Fibroblast of skin of right quadriceps (primary cell): Measurements from ENCODE around the gene EP300.
A peak's percentile ranks its signal among the peaks of the same experiment; 100 is the strongest.
"Not testable (repeated sequence)": the region's sequence is repeated elsewhere in the genome, so short reads cannot be mapped to it uniquely, and the experiment has no call there.

ENCODE experiments used
- DNase-seq: peaks from one replicate; pipeline ENCODE4 v3.0.0-alpha.2; 2013

Gene EP300

DNA sequence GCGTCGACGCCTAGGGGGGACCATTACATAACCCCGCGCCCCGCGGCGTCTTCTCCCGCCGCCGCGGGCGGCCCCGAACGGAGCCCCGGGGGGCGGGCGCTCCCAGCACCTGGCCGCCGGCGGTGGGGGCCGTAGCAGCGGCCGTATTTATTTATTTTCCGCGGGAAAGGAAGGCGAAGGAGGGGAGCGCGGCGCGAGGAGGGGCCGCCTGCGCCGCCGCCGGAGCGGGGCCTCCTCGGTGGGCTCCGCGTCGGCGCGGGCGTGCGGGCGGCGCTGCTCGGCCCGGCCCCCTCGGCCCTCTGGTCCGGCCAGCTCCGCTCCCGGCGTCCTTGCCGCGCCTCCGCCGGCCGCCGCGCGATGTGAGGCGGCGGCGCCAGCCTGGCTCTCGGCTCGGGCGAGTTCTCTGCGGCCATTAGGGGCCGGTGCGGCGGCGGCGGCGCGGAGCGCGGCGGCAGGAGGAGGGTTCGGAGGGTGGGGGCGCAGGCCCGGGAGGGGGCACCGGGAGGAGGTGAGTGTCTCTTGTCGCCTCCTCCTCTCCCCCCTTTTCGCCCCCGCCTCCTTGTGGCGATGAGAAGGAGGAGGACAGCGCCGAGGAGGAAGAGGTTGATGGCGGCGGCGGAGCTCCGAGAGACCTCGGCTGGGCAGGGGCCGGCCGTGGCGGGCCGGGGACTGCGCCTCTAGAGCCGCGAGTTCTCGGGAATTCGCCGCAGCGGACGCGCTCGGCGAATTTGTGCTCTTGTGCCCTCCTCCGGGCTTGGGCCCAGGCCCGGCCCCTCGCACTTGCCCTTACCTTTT, at the start of gene EP300:
EP300 (plus strand) TSS at position 570 of the 795 bp plus-strand sequence. CDS start 413 bp downstream, outside the sequence.
- peak; percentile 84 for DNase-seq

DNA sequence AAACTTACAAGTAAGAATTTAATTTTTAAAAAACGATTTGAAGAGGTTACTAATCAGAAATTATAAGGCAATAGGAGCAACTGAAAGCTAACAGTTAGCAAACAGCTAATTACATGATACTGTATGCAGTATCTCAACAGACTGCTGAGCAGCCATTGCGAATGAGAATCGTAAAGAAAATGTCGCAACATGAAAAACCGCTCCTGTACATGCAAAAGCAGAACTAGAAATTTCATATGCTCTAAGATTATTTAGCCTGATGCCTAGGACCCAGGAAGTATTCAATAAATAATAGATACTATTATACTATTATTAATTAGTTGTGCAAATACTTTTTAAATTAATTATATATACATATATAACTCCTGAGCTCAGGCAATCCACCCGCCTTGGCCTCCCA, 48.7 kb upstream of the EP300 start:
- no peak for DNase-seq

DNA sequence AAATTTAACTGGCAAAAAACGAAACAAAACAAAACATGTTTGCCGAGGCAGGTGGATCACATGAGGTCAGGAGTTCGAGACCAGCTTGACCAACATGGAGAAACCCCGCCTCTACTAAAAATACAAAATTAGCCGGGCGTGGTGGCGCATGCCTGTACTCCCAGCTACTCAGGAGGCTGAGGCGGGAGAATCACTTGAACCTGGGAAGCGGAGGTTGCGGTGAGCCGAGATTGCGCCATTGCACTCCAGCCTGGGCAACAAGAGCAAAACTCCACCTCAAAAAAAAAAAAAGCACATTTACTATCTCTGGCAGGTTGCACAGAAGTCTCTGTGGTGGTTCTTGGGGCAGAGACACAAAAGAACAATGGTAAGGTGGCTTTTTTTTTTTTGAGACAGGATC, 46.8 kb upstream of the EP300 start:
- DNase-seq = not testable (repeated sequence)

DNA sequence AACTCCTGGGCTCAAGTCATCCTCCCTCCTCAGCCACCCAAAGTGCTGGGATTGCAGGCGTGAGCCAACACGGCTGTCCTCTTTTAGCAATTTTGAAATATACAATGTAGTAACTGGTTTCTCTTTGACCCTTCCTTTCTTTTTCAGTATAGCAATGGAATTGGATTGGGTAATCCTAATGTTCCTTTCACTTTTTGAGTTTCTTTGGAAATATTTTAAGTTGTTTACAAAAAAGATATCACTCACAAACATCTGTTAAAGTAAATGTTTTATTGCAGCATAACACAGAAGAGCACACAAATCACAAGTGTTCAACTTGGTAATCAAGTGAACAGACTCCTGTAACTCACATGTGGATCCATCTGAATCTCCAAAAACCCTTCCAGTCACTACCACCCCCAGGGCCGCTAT, 44.6 kb upstream of the EP300 start:
- no peak for DNase-seq

DNA sequence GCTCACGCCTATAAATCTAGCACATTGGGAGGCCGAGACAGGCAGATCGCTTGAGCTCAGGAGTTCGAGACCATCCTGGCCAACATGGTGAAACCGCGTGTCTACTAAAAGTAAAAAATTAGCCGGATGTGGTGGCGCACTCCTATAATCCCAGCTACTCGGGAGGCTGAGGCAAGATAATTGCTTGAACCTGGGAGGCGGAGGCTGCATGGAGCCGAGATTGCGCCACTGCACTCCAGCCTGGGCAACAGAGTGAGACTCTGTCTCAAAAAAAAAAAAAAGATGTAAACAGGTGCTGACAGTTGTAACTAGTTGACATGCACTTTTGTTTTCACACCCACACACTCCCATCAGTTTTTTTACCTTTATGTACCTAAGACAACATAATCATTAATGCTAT, 44.0 kb upstream of the EP300 start:
- not testable (repeated sequence) for DNase-seq

DNA sequence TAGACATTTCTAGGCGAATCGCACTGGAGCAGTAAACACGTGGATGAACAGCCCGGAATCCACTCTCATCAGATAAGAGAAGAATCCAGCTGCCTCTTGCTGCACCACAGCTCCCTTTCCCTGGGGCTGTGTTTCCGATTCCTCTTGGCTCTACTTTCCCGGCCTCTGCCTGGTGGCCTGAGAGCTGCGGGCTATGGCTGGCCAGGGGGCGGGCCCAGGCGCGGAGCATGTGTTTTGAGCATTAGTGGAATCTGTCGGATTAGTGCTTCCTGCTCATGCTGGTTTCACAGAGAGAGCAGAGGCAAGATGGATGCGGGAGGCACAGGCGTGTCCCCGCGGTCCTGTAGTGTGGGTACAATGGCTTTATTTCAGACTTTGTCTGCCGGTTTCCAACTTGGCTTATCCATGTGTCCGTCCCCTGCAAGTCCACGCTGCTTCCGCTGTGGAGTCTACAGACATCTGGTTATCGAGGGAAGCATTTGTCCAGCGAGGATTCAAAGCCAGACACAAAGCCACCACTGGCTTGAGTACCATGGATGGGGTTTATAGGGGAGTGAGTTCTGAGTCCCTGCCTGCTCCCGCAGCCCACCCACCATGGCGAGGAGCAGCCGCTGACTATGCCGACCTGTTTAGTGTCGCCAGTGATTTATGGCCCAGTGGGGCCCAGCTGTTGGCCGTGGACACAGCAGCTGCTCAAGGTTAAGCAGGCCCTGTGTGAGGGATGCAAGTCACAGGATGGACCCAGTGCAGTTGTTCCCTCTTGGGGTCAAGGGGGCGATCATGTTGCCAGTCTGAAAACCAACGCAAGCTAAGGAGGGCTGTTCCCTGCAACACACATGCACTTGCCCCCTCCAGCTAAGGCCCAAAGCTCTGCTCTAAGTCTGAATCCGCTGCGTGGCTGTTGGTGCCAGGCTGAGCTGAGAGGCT, 43.3 kb upstream of the EP300 start:
- DNase-seq = peak; percentile 67

DNA sequence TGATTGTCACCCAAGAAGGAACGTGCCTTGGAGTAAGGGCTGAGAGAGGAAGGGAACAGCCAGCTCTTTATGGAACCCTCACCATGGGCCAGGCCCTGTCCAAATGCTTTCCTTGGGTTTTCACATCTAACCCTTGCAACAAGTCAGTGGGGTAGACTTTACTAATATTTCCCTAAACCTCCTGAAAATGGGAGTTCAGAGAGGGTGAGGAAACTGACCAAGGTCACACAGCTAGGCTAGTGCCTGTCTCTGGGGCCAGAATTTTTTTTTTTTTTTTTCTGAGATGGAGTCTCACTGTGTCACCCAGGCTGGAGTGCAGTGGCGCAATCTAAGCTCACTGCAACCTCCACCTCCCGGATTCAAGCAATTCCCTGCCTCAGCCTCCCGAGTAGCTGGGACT, 42.6 kb upstream of the EP300 start:
- not testable (repeated sequence) for DNase-seq

DNA sequence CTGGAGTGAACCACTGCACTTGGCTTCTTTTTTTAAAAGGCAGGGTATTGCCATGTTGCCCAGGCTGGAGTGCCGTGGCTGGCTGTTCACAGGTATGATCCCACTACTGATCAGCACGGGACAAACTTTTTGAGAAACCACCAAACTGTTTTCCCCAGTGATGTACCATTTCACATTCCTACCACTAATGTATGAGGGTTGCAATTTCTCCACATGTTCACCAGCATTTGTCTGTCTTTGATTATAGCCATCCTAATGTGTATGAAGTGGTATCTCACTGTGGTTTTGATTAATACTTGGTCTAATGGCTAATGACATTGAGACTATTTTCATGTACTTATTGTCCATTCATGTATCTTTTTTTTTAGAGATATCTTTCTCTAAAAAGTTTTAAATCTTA, 41.5 kb upstream of the EP300 start:
- DNase-seq = peak; percentile 39

DNA sequence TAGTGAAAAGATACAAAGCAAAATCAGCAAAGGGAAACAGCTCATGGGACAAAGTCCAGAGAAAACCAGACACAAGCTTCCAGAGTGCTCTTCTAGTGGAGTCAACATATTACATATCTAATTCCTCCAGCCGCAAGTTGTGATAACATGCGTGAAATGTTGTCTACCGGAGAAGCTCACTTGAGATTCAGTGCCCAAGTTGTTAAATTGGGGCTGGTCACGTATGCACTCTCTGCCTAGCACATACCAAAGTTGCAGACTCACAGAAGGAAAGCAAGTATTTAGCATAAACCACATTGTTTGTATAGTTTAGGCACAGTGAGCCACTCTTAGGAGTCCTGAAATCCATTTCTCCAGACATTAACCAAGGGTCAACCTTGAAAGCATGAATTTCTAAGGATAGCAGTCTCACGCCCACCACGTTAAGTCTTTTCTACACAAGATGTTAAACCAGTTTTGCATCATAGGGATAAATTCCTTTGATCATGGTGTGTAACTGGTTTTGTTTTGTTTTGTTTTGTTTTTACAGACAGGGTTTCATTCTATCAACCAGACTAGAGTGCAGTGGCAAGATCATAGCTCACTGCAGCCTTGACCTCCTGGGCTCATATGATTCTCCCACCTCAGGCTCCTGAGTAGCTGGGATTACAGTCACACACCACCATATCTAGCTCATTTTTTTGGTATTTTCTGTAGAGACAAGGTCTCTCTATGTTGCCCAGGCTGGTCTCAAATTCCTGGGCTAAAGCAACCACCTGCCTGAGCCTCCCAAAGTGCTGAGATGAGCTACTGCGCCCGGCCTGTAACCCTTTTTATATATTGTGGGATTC, 39.5 kb upstream of the EP300 start:
- DNase-seq = peak; percentile 82

DNA sequence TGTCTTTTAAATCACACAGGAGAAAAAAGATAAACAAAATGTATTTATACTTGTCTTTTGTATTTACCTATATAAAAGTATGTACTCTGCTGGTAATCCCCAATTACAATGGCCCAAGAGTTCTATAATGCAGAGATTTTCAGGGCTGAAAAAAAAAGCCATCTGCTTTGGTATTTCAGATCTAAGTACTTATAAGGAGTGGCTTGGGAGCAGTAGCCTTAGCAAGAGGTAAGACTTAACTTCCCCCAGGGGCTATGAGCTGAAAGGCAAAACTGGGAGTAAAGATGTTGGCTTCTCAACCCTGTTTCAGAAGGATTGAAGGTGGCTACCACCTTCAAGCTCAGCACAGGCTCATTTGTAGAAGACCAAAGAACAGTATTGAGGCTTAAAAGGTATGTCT, 35.3 kb upstream of the EP300 start:
- DNase-seq = no peak

DNA sequence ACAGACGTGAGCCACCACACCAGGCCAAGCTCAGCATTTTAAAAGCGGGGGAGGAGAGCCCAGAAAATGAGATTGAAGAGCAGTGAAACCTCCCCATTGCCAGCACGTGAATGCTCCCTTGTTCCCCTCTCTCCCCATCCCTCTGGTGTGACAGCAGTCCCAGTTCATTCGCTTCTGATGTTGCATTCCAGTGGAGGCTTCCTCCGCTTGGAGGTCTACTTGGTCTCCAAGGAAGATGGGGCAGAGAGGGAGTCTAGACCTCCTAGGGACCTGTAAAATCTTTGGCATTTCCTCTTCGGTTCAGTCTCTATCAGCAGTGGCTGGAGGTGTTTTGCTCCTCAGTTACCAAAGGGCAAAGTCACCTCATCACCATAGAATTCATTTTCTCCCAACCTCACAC, 30.2 kb upstream of the EP300 start:
- peak; percentile 6 for DNase-seq

DNA sequence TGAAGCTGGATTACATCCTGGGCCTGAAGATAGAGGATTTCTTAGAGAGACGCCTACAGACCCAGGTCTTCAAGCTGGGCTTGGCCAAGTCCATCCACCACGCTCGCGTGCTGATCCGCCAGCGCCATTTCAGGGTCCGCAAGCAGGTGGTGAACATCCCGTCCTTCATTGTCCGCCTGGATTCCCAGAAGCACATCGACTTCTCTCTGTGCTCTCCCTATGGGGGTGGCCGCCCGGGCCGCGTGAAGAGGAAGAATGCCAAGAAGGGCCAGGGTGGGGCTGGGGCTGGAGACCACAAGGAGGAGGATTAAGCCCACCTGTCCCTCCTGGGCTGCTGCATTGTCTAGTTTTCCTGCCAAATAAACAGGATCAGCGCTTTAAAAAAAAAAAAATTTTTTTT, 28.1 kb upstream of the EP300 start:
- not testable (repeated sequence) for DNase-seq

DNA sequence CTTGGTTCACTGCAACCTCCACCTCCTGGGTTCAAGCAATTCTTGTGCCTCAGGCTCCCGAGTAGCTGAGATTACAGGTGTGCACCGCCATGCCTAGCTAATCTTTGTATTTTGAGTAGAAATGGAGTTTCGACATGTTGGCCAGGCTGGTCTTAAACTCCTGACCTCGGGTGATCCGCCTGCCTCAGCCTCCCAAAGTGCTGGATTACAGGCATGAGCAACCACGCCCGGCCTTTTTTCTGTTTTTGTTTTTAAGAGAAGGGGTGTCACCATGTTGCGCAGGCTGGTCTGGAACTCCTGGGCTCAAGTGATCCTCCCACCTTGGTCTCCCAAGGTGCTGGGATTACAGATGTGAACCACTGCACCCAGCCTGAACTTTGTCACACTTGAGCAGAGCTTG, 26.1 kb upstream of the EP300 start:
- not testable (repeated sequence) for DNase-seq

DNA sequence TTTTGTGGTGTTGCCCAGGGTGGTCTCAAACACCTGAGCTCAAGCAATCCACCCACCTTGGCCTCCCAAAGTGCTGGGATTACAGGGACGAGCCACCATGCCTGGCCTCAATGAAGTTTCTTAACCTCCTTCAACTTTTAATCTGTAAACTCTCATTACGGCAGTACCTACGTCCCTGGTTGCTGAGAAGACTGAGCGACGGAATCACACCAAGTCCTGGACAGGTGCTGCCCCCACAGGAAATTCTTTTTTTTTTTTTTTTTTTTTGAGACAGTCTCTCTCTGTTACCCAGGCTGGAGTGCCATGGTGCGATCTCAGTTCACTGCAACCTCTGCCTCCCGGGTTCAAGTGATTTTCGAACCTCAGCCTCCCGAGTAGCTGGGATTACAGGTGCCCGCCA, 24.4 kb upstream of the EP300 start:
- DNase-seq = not testable (repeated sequence)

DNA sequence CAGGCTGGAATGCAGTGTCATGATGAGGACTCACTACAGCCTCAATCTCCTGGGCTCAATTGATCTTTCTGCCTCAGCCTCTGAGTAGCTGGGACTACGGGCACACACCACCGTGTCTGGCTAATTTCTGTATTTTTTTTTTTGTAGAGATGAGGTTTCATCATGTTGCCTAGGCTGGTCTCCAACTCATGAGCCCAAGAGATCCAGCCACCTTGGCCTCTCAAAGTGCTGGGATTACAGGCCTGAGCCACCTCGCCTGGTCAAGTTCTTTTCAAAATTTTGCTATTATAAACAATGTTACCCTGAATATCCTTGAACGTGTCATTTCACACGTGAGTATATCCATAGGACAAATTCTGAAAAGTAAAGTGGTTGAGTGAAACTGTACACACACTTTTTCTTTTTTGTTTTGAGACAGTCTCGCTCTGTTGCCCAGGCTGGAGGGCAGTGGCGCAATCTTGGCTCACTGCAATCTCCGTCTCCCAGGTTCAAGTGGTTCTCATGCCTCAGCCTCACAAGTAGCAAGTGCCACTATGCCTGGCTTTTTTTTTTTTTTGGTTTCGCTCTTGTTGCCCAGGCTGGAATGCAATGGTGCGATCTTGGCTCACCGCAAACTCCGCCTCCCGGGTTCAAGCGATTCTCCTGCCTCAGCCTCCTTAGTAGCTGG, 21.6 kb upstream of the EP300 start:
- no peak for DNase-seq

DNA sequence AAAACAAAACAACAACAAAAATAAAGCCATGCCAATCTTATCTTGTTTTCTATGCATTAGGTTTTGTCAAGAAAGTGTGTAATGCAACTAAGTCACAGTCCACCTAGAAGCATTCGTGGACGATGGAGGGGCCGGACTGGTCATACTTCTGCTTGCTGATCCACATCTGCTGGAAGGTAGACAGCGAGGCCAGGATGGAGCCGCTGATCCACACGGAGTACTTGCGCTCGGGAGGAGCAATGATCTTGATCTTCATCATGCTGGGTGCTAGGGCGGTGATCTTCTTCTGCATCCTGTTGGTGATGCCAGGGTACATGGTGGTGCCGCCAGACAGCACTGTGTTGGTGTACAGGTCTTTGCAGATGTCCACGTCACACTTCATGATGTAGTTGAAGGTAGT, 18.3 kb upstream of the EP300 start:
- no peak for DNase-seq

DNA sequence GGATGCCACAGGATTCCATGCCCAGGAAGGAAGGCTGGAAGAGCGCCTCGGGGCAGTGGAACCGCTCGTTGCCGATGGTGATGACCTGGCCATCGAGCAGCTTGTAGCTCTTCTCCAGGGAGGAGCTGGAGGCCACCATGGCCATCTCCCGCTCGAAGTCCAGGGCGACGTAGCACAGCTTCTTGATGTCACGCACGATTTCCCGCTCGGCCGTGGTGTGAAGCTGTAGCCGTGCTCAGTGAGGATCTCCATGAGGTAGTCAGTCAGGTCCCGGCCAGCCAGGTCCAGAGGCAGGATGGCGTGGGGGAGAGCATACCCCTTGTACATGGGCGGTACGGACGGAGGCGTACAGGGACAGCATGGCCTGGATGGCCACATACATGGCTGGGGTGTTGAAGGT, 17.9 kb upstream of the EP300 start:
- no peak for DNase-seq

DNA sequence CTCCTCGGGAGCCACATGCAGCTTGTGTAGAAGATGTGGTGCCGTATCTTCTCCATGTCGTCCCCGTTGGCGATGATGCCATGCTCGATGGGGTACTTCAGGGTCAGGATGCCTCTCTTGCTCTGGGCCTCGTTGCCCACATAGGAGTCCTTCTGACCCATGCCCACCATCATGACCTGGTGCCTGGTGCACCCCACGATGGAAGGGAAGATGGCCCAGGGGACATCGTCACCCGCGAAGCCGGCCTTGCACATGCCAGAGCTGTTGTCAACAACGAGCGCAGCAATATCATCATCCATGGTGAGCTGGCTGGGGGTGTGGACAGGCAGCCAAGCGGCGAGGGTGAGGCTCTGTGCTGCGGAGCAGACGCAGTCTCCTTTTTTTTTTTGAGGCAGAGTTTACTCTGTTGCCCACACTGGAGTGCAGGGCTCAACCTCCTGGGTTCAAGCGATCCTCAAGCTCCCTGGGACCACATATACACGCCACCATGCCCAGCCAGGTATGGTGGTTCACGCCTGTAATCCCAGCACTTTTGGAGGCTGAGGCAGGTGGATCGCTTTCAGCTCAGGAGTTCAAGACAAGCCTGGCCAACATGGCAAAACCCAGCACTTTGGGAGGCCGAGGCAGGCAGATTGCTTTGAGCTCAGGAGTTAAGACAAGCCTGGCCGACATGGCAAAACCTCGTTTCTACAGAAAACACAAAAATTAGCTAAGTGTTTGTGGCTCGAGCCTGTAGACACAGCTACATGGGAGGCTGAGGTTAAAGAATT, 17.3 kb upstream of the EP300 start:
- DNase-seq = no peak

DNA sequence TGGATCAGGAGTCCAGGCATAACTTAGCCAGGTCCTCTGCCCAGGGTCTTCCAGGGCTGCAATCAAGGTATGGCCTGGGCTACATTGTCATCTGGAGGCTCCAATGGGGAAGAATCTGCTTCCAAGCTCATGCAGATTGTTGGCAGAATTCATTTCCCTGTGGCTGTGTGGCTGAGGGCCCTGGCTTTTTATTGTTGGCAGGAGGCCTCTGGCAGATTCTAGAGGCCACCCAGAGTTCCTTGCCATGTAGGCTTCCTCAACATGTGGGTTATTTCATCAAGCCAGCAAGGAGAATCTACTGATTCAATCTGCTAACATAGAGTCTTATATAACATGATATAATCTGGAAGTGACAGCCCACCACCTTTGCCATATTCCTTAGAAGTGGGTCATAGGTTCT, 16.4 kb upstream of the EP300 start:
- no peak for DNase-seq

DNA sequence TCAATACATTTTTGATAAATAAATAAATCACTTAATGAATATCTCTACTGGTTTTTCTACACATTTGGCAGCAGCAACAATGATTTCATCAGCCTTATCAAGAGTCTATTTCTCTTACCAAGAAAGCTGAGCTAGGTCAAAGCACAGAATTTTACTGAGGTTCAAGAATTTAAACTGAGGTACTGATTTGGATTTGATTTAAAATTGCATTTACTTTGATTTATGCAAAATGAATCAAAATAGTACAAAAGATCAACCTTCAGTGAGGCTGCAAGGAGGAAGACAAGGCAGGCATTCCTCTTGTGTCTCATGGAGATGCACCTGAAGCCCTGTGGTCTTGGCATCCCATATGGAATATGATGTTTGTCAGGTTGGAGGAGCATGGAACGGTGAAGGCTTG, 15.5 kb upstream of the EP300 start:
- no peak for DNase-seq

DNA sequence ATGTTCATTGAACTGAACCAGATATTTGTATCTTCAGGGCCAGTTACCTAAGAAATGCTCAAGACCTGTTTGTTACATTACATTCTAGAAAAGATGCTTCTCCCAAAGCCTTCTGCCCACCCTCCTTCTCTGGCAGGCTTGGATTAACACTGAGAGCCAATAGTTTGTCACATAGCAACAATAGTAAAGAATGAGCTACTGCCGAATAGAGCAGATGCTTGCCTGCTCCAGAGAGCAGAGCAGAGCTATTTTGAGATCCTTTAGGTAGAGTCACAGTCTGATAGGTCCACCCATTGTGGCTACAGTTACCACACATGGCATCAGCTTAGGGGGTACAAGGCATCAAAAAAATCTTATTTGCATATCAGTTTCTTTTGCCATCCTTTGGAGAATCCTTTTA, 13.5 kb upstream of the EP300 start:
- DNase-seq = no peak

DNA sequence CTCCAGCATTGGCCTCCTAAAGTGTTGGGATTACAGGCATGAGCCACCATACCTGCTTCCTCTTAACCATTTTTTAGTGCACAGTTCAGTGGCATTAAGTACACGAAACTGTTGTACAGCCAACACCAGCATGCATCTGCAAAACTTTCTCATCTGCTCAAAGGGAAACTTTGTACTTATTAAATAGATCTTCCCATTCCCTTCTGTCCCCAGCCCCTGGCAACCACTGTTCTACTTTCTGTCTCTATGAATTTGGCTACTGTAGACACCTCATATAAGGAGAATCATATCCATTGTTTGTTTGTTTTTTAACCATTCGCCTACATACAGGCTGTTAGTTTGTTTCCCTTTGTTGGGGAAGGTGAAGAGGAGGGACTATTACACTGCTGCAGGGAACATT, 6.5 kb upstream of the EP300 start:
- DNase-seq = no peak
